HG03103 (cell line): ENCODE data around the gene KRTAP12-4.
"Not testable (repeated sequence)": the region's sequence is repeated elsewhere in the genome, so short reads cannot be mapped to it uniquely, and the experiment has no call there.

Source experiments
- ATAC-seq: cut with Tn5 transposase; IDR thresholded peaks from one replicate; pipeline ENCODE4 v1.9.1; 2021; ENCODE audit warnings: low read depth; ENCODE audit not compliant: unreplicated experiment

The KRTAP12-4 gene

GRCh38 chr21:44614161-44614631, 40.3 kb downstream of the KRTAP12-4 start:
- ATAC-seq, result no peak

- no peak for ATAC-seq
These were observed 40.9 kb downstream of the KRTAP12-4 start for GRCh38 chr21:44613386-44614155.

- ATAC-seq, result no peak
These were observed 41.7 kb downstream of the KRTAP12-4 start for GRCh38 chr21:44612669-44613229.

- ATAC-seq, result no peak
These were observed 42.4 kb downstream of the KRTAP12-4 start, which contains the start of gene KRTAP10-8 for GRCh38 chr21:44612029-44612486. Gene KRTAP10-8, plus strand, starts transcription at chr21:44612079. Its CDS starts 22 bp downstream, at chr21:44612101.

- ATAC-seq, result no peak
These were observed 42.9 kb downstream of the KRTAP12-4 start for GRCh38 chr21:44611551-44611950.

GRCh38 chr21:44610157-44610843, 44.2 kb downstream of the KRTAP12-4 start:
- not testable (repeated sequence) for ATAC-seq

GRCh38 chr21:44609193-44609592, 45.3 kb downstream of the KRTAP12-4 start:
- no peak for ATAC-seq

GRCh38 chr21:44606495-44606894, 48.0 kb downstream of the KRTAP12-4 start:
- ATAC-seq, result no peak
